Uterus (tissue), 4 donors: ENCODE results near the gene ORMDL1. TPM values are rescaled to one million over a fixed set of nuclear protein-coding genes. Genes with fewer than 3 reads are reported as not detected.
"Not testable (repeated sequence)": the region's sequence is repeated elsewhere in the genome, so short reads cannot be mapped to it uniquely, and the experiment has no call there.

Experiments
- DNase-seq, 2 donors: peaks; one replicate each; pipeline ENCODE4 v3.0.0-alpha.2; 2019 to 2020
- H3K27ac ChIP-seq, 2 donors: fragments of 200-600 bp; sonication (generic); 1 replicate in 1 of 2; 2 replicates in 1 of 2; pipeline ENCODE4 v1.5.1; 2016 to 2018
- H3K27me3 ChIP-seq, 2 donors: fragments of 200-600 bp; sonication (generic); one replicate each; pipeline ENCODE4 v1.5.1; 2018 to 2019; ENCODE audit warnings: control low read depth in 1 of 2
- H3K36me3 ChIP-seq, 2 donors: fragments of 200-600 bp; sonication (generic); one replicate each; pipeline ENCODE4 v1.5.1; 2019; ENCODE audit warnings: control low read depth in 1 of 2
- H3K4me1 ChIP-seq, 2 donors: fragments of 200-600 bp; sonication (generic); one replicate each; pipeline ENCODE4 v1.5.1; 2018 to 2019; ENCODE audit warnings: control low read depth in 1 of 2
- H3K4me3 ChIP-seq, 2 donors: fragments of 200-600 bp; sonication (generic); 1 replicate in 1 of 2; 2 replicates in 1 of 2; pipeline ENCODE4 v1.5.1; 2018 to 2019; ENCODE audit warnings: mild to moderate bottlenecking in 1 of 2
- H3K9me3 ChIP-seq, 2 donors: fragments of 200-600 bp; sonication (generic); one replicate each; pipeline ENCODE4 v1.5.1; 2019; ENCODE audit warnings: control low read depth in 1 of 2
- POLR2A ChIP-seq, 2 donors: fragments of 450-650 bp; IDR thresholded peaks; one replicate each; pipeline ENCODE4 v1.6.1; 2016; ENCODE audit warnings: antibody characterized with exemption in 2 of 2, mild to moderate bottlenecking in 1 of 2, moderate library complexity in 1 of 2
- intact Hi-C: fragments of 100-400 bp; cut with DNase I; formaldehyde crosslinking; loops from one replicate; pipeline ENCODE4 v1.15.1; 2023; ENCODE audit warnings: low total_unique reads
- total RNA-seq, 4 donors: library from RNA; depleted of rRNA in 3 of 4; stranded (reverse); fragments of >200 nt in 3 of 4; gene quantifications; one replicate each; pipeline versions ENCODE4 v1.1.0 to v1.2.4, GENCODE V29; 2014 to 2023
- TF ChIP-seq, protein P1 (sequence below), 4 experiments: fragments of 200-600 bp in 2 of 4; fragments of 450-650 bp in 2 of 4; sonication (generic) in 2 of 4; IDR thresholded peaks; one replicate each; pipeline ENCODE4 v1.5.1; 2016 to 2019; ENCODE audit warnings: antibody characterized with exemption in 4 of 4, mild to moderate bottlenecking in 2 of 4, moderate library complexity in 1 of 4
- donor health status: DM: yes; HTN: yes; CAD: no.

ORMDL1 gene
- total RNA-seq, 4 donors from 2014 or later = 29.7 to 92.8 (median 66.9) TPM

DNA sequence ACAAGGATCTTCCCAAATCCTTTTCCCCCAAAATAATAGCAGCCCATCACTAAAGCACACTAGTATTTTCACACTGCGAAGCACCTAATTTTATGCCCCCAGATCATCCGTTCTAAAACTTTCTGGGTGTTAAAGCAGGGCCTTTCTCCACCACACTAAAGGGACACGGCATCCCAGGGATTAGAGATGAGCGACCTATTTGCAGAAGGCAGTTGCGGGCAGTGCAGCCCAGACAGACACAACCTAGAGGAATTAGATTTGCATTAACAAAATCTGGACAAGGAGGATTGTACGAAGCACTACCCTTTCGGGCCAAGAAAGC is 21.9 kb downstream of the ORMDL1 start:
- no peaks in the 10 kb centered on the region for H3K36me3 ChIP-seq
- TF ChIP-seq POLR2A (IDR thresholded peaks at IDR 0.05) = no peak
- TF ChIP-seq, protein P1, sequence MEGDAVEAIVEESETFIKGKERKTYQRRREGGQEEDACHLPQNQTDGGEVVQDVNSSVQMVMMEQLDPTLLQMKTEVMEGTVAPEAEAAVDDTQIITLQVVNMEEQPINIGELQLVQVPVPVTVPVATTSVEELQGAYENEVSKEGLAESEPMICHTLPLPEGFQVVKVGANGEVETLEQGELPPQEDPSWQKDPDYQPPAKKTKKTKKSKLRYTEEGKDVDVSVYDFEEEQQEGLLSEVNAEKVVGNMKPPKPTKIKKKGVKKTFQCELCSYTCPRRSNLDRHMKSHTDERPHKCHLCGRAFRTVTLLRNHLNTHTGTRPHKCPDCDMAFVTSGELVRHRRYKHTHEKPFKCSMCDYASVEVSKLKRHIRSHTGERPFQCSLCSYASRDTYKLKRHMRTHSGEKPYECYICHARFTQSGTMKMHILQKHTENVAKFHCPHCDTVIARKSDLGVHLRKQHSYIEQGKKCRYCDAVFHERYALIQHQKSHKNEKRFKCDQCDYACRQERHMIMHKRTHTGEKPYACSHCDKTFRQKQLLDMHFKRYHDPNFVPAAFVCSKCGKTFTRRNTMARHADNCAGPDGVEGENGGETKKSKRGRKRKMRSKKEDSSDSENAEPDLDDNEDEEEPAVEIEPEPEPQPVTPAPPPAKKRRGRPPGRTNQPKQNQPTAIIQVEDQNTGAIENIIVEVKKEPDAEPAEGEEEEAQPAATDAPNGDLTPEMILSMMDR (IDR thresholded peaks at IDR 0.05) = no peak
- peak overlapping the region; percentile 85 to 94 for H3K27ac ChIP-seq
- no peaks in the 10 kb centered on the region for H3K9me3 ChIP-seq
- intact Hi-C loops = no loop called here
- H3K4me3 ChIP-seq = peak overlapping the region; percentile 79 to 84
- no peak for DNase-seq
- no peaks in the 10 kb centered on the region for H3K4me1 ChIP-seq
- no peaks in the 10 kb centered on the region for H3K27me3 ChIP-seq

- intact Hi-C loops, H3K9me3 ChIP-seq, H3K27ac ChIP-seq, H3K4me3 ChIP-seq, H3K36me3 ChIP-seq, DNase-seq, H3K4me1 ChIP-seq, H3K27me3 ChIP-seq: not testable (repeated sequence)
Observed at GRCh38 chr2:189760154-189760553, 24.0 kb downstream of the ORMDL1 start.

DNA sequence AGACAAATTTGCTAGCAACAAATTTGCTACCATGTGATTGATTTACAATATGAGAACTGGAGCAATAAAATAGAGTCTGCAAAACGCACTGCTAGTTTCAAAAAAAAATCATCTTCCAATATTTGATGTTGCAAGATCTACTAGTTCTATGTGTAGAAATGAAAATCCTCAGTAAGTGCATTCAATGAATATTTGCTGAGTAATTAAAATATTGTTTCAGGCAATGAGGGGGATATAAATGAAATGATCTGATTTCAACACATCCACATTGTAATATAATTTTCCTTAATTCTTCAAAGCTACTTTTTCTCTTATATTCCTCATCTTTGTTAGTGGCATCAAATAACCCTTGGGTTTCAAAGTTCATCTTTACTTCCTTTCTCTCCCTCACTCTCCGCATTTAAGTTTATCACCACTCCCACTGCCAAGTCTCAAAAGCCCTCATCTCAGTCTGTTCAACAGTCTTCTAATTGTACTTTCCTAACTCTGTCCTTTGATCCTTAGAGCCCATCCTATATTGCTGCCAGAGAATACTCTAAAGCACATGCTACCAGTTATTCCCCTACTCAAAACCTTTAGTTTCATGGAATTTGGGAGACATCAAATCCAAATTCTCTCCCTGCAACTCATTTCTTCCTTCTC is 27.7 kb downstream of the ORMDL1 start:
- H3K4me1 ChIP-seq = no peaks in the 10 kb centered on the region

DNA sequence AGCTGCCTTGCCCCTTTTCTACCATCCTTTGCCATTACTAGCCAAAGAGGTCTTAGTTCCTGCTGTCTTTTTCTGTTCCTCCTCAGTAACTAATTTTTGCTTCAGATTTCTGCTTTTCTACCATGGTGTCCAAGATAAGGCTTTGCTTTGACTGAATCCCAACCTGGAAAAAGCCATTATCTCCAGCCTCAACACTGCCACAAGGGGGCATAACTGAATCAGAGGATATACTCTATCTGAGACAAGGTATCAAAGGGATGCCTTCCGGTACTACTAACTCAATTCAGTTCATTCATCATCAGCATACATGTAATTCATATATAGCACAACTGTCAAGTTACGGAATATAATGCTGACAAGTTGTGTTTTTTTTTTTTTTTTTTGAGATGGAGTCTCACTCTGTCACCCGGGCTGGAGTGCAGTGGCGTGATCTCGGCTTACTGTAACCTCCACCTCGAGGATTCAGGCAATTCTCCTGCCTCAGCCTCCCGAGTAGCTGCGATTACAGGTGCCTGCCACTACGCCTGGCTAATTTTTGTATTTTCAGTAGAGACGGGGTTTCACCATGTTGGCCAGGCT is 33.0 kb downstream of the ORMDL1 start:
- H3K9me3 ChIP-seq = no peaks in the 10 kb centered on the region
- H3K4me3 ChIP-seq = no peak overlapping the region
- H3K4me1 ChIP-seq = no peaks in the 10 kb centered on the region
- DNase-seq = peak in 1 of 2 donors; percentile 29
- TF ChIP-seq POLR2A (IDR thresholded peaks at IDR 0.05) = no peak
- TF ChIP-seq, protein P1 (IDR thresholded peaks at IDR 0.05) = peak; percentile 12 to 51 (median 45)
- H3K36me3 ChIP-seq = no peaks in the 10 kb centered on the region
- intact Hi-C loops = no loop called here
- H3K27me3 ChIP-seq = no peaks in the 10 kb centered on the region
- H3K27ac ChIP-seq = no peak overlapping the region

More for the DNA sequence above, 27.7 kb downstream of the ORMDL1 start:
- Histone ChIP-seq H3K27me3 (no peaks in the 10 kb centered on the region), H3K9me3 (no peaks in the 10 kb centered on the region), H3K36me3 (no peaks in the 10 kb centered on the region), H3K4me3 (no peak overlapping the region), H3K27ac (no peak overlapping the region)
- no peak for DNase-seq
- intact Hi-C loops = no loop called here
- TF ChIP-seq, protein P1 (IDR thresholded peaks at IDR 0.05) = no peak
- no peak for TF ChIP-seq POLR2A (IDR thresholded peaks at IDR 0.05)

GRCh38 chr2:189729430-189729829 is 54.7 kb downstream of the ORMDL1 start:
- DNase-seq = no peak
- H3K4me3 ChIP-seq = no peak overlapping the region
- H3K27ac ChIP-seq = no peak overlapping the region
- no peaks in the 10 kb centered on the region for H3K4me1 ChIP-seq
- intact Hi-C loops = no loop called here
- no peaks in the 10 kb centered on the region for H3K36me3 ChIP-seq
- H3K9me3 ChIP-seq = no peaks in the 10 kb centered on the region
- H3K27me3 ChIP-seq = no peaks in the 10 kb centered on the region
- TF ChIP-seq, protein P1 (IDR thresholded peaks at IDR 0.05) = no peak
- TF ChIP-seq POLR2A (IDR thresholded peaks at IDR 0.05) = no peak
